ENCODE measurements around the gene ZNF525. TPM values are rescaled to one million over a fixed set of nuclear protein-coding genes. Genes with fewer than 3 reads are reported as not detected.

Gene ZNF525
- total RNA-seq: 2.1 and 4.4 TPM in 2 replicates

GRCh38 chr19:53365134-53365898 lies at the start of gene ZNF525:
Gene ZNF525, plus strand, starts transcription at chr19:53365705. Its CDS starts 6,577 bp downstream, at chr19:53372282.

GRCh38 chr19:53333463-53334449 lies 31.7 kb upstream of the ZNF525 start, which contains the start of gene ZNF845:
Gene ZNF845, plus strand, starts transcription at chr19:53333749. Its CDS starts 7,559 bp downstream, at chr19:53341308.

DNA sequence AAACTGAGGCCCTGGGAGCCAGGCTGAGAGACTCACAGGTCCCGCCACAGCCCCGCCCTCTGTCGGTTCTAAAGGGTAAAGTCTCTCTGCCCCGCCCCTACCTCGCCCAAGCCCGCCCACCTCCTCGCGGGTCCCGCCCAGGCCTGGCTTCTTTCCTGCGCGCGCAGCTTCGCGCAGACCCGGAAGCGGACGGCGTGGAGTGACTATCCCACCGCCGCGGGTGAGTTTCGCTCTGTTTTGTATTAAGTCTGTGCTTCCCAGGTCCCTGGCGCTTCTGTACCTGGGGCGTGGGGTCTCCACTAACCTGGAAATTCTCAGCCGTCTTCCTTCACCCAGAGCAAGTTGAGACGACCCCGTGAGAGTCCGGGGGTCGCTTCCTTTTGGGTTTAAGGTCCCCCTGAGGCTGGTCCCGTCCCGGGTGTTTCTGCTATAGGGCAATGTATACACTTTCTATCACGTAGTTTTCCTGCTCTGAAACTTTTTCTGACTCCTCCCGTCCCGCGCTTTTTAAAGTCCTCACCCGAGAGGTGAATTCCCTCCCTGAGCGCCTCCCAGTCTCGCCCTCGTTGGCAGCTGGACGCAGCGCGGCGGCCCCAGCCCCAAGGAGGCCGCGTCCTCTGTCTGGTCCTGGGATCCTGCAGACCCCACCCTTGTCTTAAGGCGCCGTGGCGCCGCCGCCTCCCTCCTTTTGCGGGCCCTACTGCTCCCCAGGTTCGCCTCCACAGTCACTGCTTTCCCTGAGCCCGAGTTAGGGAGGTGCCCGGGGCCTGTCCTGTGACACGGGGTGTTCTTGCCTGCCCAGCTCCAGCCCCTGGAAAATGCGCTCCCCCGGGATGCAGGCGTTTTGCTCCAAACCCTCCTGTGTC lies 29.7 kb downstream of the ZNF525 start, which contains the start of gene ZNF765:
Gene ZNF765 (plus strand): TSS at position 176 of the 866 bp plus-strand sequence. CDS start 2,867 bp downstream, outside the sequence.

DNA sequence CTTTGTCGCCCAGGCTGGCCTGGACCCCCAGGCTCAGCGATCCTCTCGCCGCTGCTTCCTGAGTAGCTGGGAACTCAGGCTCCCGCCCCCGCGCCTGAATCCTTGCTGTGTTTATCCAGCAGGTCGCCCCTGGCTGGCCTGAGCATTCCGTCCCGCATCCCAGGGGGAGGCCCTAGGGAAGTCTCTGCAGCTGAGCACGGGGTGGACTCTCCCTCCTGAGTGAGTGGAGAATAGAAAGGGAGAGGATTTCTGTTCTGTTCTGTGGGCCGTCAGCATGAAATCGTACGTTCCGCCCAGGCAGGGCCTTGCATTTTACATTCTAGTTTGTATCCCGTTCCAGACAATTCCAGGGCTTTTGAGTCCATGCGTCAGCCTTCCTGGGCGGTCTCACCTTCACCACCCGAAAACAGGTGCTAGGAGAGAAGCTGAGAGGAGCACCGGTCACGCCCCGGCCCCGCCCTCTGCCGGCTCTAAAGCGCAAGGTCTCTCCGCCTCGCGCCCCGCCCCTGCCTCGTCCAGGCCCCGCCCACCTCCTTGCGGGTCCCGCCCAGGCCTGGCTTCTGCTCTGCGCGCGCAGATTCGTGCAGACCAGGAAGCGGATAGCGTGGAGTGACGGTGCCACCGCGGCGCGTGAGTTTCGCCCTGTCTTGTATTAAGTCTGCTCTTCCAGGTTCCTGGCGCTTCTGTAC lies 66.0 kb downstream of the ZNF525 start, which contains the start of gene ZNF761:
Gene ZNF761 (plus strand): TSS at position 586 of the 689 bp plus-strand sequence. CDS start 15,285 bp downstream, outside the sequence.

Other genes with a start within 250 kb of the ZNF525 start
- gene ZNF415, start 232.8 kb upstream of the ZNF525 start, total RNA-seq: 4.5 and 9.0 TPM in 2 replicates
- 5.4 and 7.6 TPM in 2 replicates for gene ZNF347, start 206.7 kb upstream of the ZNF525 start, total RNA-seq
- gene ZNF665, start 172.3 kb upstream of the ZNF525 start, total RNA-seq: 1.7 and 2.5 TPM in 2 replicates
- gene ZNF677, start 110.8 kb upstream of the ZNF525 start, total RNA-seq: 15.2 and 15.4 TPM in 2 replicates
- not detected in 2 replicates for gene VN1R2, start 107.4 kb upstream of the ZNF525 start, total RNA-seq
- not detected in 2 replicates for gene VN1R4, start 98.0 kb upstream of the ZNF525 start, total RNA-seq
- gene ZNF845, start 32.0 kb upstream of the ZNF525 start, total RNA-seq: 2.7 and 3.5 TPM in 2 replicates
- gene ZNF765, start 29.4 kb downstream of the ZNF525 start, total RNA-seq: 4.0 and 5.3 TPM in 2 replicates
- gene ZNF761, start 66.3 kb downstream of the ZNF525 start, total RNA-seq: 6.9 and 9.0 TPM in 2 replicates
- gene ZNF813, start 102.0 kb downstream of the ZNF525 start, total RNA-seq: 2.6 and 6.3 TPM in 2 replicates
- 6.0 and 10.4 TPM in 2 replicates for gene ZNF331, start 172.4 kb downstream of the ZNF525 start, total RNA-seq